Esophagus muscularis mucosa (tissue), 3 donors: ENCODE data around the gene ADGRD2.

Experiments used
- POLR2A ChIP-seq: fragments of 450-650 bp; IDR thresholded peaks from one replicate; pipeline ENCODE4 v1.6.1; 2017; ENCODE audit warnings: antibody characterized with exemption, moderate library complexity, mild to moderate bottlenecking, low read depth
- POLR2AphosphoS5 ChIP-seq, 2 donors: sonication (generic); formaldehyde crosslinking; IDR thresholded peaks; one replicate each; pipeline ENCODE4 v1.6.1; 2017; ENCODE audit warnings: antibody characterized with exemption in 2 of 2
- TF ChIP-seq, protein P1 (sequence below), 3 experiments: fragments of 200-600 bp in 2 of 3; fragments of 450-650 bp in 1 of 3; sonication (generic) in 2 of 3; IDR thresholded peaks; one replicate each; pipeline ENCODE4 v1.5.1; 2017 to 2019; ENCODE audit warnings: antibody characterized with exemption in 3 of 3, mild to moderate bottlenecking in 2 of 3, moderate library complexity in 1 of 3

- TF ChIP-seq POLR2AphosphoS5 (IDR thresholded peaks at IDR 0.05), result no peak
- TF ChIP-seq, protein P1, sequence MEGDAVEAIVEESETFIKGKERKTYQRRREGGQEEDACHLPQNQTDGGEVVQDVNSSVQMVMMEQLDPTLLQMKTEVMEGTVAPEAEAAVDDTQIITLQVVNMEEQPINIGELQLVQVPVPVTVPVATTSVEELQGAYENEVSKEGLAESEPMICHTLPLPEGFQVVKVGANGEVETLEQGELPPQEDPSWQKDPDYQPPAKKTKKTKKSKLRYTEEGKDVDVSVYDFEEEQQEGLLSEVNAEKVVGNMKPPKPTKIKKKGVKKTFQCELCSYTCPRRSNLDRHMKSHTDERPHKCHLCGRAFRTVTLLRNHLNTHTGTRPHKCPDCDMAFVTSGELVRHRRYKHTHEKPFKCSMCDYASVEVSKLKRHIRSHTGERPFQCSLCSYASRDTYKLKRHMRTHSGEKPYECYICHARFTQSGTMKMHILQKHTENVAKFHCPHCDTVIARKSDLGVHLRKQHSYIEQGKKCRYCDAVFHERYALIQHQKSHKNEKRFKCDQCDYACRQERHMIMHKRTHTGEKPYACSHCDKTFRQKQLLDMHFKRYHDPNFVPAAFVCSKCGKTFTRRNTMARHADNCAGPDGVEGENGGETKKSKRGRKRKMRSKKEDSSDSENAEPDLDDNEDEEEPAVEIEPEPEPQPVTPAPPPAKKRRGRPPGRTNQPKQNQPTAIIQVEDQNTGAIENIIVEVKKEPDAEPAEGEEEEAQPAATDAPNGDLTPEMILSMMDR (IDR thresholded peaks at IDR 0.05), result no peak
- TF ChIP-seq POLR2A, result no peak
Observed at GRCh38 chr9:124471761-124472160, 21.5 kb downstream of the ADGRD2 start.
